Measurements from ENCODE around the gene TUBG1.

- TF ChIP-seq CTCF (IDR thresholded peaks at IDR 0.05; ENCODE audit: low read depth, low read length, missing input control) (no peak), FOXA1 (IDR thresholded peaks at IDR 0.05) (no peak), MAX (IDR thresholded peaks at IDR 0.05) (no peak), EGR1 (IDR thresholded peaks at IDR 0.05; ENCODE audit: low read depth in 2 of 2) (no peak), RAD21 (IDR thresholded peaks at IDR 0.05) (no peak), TAF1 (conservative IDR thresholded peaks at IDR 0.05) (no peak), REST (IDR thresholded peaks at IDR 0.05) (no peak), ATF3 (IDR thresholded peaks at IDR 0.05) (no peak), HNF4A (conservative IDR thresholded peaks at IDR 0.05) (no peak), JUND (IDR thresholded peaks at IDR 0.05) (no peak)
Measured at GRCh38 chr17:42598905-42599304, 10.6 kb upstream of the TUBG1 start.

Data from liver (tissue), 3 donors.